Heart left ventricle (tissue), 13 donors: ENCODE measurements around the gene PHGDH.

Experiments
- CTCF ChIP-seq, 12 donors: fragments of 200-600 bp; sonication (generic) in 4 of 12; IDR thresholded peaks; one replicate each; pipeline versions ENCODE4 v1.5.0 to v1.8.0; 2018 to 2022; ENCODE audit warnings: antibody characterized with exemption in 12 of 12, mild to moderate bottlenecking in 5 of 12
- POLR2A ChIP-seq, 2 donors: fragments of 450-650 bp; IDR thresholded peaks; one replicate each; pipeline ENCODE4 v1.6.1; 2017; ENCODE audit warnings: antibody characterized with exemption in 2 of 2, mild to moderate bottlenecking in 2 of 2, moderate library complexity in 2 of 2
- donor health status: ischemic (EF 13 %, LVEDD 7.1; RV severe dilation, severe dysfunction).
- donor health status: DM: no; HTN: yes; CAD: no.
- donor health status: DM: no; HTN: no; CAD: no.
- donor health status: ischemic (EF 25% LVEDD 6.9; RV normal size, moderate dysfunction).
- donor health status: ischemic (EF 25% LVEDD 5.7; RV mildly dilated, moderate dysfunction).
- donor health status: ischemic (EF 35%, LVEDD 5.7; RV mildly dilated, moderate dysfunction).
- donor health status: nonischemic (EF 11% LVEDD 7.7; RV severe dilation, severe dysfunction).
- donor health status: DM: yes; HTN: yes; CAD: no.
- donor health status: PGD.
- donor health status: ischemic (EF 29% LVEDD 5.4; RV normal size, mild dysfunction).
- donor health status: nonischemic (EF 23%, LVEDD 6.1; RV moderate dilation, normal function).

- no peak for TF ChIP-seq POLR2A (IDR thresholded peaks at IDR 0.05)
- no peak for TF ChIP-seq CTCF (IDR thresholded peaks at IDR 0.05)
Measured at GRCh38 chr1:119740896-119741780, 29.4 kb downstream of the PHGDH start.
